ENCODE results near the gene ERC2. TPM values are rescaled to one million over a fixed set of nuclear protein-coding genes. Genes with fewer than 3 reads are reported as not detected.

Gene ERC2
- polyA plus RNA-seq, 2 of the 4 experiments (the other 2 are of a cell fraction): 0.16 TPM; not detected in 1

DNA sequence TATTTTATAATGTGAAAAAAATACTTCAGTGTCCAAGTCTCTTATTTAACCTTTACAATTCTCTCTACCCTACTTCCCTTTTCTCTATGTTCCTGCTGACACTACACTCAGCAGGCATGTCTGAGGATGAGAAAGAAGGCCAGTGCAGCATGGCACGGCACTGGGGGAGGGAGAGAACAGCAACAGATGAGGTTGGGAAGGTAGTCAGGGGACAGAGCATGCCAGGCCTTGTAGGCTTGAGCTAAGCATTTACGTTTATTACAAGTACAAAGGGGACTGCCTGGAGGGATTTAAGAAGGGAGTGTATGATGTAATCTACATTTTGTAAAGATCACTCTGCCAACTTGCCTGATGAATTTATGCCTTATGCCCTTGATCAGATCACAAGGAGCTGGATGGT, 863.9 kb downstream of the ERC2 start:
- no peak for ATAC-seq
- POLR2A ChIA-PET: no interaction called here
- Histone ChIP-seq H3K4me3 (no peak overlapping the region), H3K9me3 (no peaks in the 10 kb centered on the region), H3K27ac (no peak overlapping the region), H3K4me1 (no peaks in the 10 kb centered on the region), H3K4me2 (no peak overlapping the region)
- FAIRE-seq: no peak
- TF ChIP-seq CBX8 (IDR thresholded peaks at IDR 0.05): no peak
- no peak for TF ChIP-seq TP53 (CRISPR knock-in tag; IDR thresholded peaks at IDR 0.05)
- no peak for TF ChIP-seq USF2 (IDR thresholded peaks at IDR 0.05)
- no peak for TF ChIP-seq ZC3H11A (IDR thresholded peaks at IDR 0.05)
- no peak for TF ChIP-seq PHF8 (IDR thresholded peaks at IDR 0.05; ENCODE audit: borderline replicate concordance, low read depth)
- DNase-seq (ENCODE audit: low read depth in 1 of 2, low spot score in 1 of 2): no peak
- 21% methylated on average over 2 of the region's 2 CpGs for WGBS (ENCODE audit: missing lambda C conversion rate)
- CTCF ChIA-PET: no interaction called here

- Histone ChIP-seq H3K9me3 (no peaks in the 10 kb centered on the region), H3K4me1 (no peaks in the 10 kb centered on the region), H3K4me3 (no peak overlapping the region), H3K27ac (no peak overlapping the region), H3K4me2 (no peak overlapping the region)
- FAIRE-seq: no peak
- ChIA-PET POLR2A (no interaction called here), CTCF (no interaction called here)
- TF ChIP-seq ZSCAN20 (CRISPR knock-in tag; IDR thresholded peaks at IDR 0.05): no peak
- no peak for TF ChIP-seq CHD4 (IDR thresholded peaks at IDR 0.05; ENCODE audit: borderline replicate concordance)
- no peak for TF ChIP-seq ZFP36 (IDR thresholded peaks at IDR 0.05; ENCODE audit: borderline replicate concordance, partially characterized antibody)
- TF ChIP-seq, protein P1, sequence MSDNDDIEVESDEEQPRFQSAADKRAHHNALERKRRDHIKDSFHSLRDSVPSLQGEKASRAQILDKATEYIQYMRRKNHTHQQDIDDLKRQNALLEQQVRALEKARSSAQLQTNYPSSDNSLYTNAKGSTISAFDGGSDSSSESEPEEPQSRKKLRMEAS (IDR thresholded peaks at IDR 0.05): no peak
- TF ChIP-seq NR3C1 (IDR thresholded peaks at IDR 0.05): no peak
- no peak for TF ChIP-seq MAZ (IDR thresholded peaks at IDR 0.05; ENCODE audit: borderline replicate concordance, low read depth, low read length)
- no peak for TF ChIP-seq PBX3 (IDR thresholded peaks at IDR 0.05)
- TF ChIP-seq TP53 (CRISPR knock-in tag; IDR thresholded peaks at IDR 0.05): no peak
- WGBS (ENCODE audit: missing lambda C conversion rate): 30% methylated on average over 10 of the region's 10 CpGs
- no peak for DNase-seq (ENCODE audit: low read depth in 1 of 2, low spot score in 1 of 2)
- ATAC-seq: no peak
Observed at GRCh38 chr3:55601366-55602080, 866.7 kb downstream of the ERC2 start.

GRCh38 chr3:55598224-55598623, 870.0 kb downstream of the ERC2 start:
- no peak for DNase-seq (ENCODE audit: low read depth in 1 of 2, low spot score in 1 of 2)
- TF ChIP-seq HES2 (IDR thresholded peaks at IDR 0.05): no peak
- no peak for TF ChIP-seq POLR2A (IDR thresholded peaks at IDR 0.05; ENCODE audit: low read length)
- TF ChIP-seq SREBF2 (IDR thresholded peaks at IDR 0.05): no peak
- H3K27ac ChIP-seq: no peak overlapping the region
- no peak overlapping the region for H3K4me3 ChIP-seq
- H3K9me3 ChIP-seq: no peaks in the 10 kb centered on the region
- H3K4me2 ChIP-seq: no peak overlapping the region
- ATAC-seq: no peak
- FAIRE-seq: no peak
- no peaks in the 10 kb centered on the region for H3K4me1 ChIP-seq
- ChIA-PET POLR2A (no interaction called here), CTCF (interaction anchor here (0.8 kb wide), 1 partner anchor 23 kb away, joined by 3 read pairs; no protein-coding TSS in a partner anchor)
- WGBS (ENCODE audit: missing lambda C conversion rate): 16% methylated on average over 2 of the region's 2 CpGs

- DNase-seq (ENCODE audit: low read depth in 1 of 2, low spot score in 1 of 2): no peak
- Histone ChIP-seq H3K4me3 (no peak overlapping the region), H3K27ac (no peak overlapping the region), H3K4me1 (no peaks in the 10 kb centered on the region), H3K4me2 (no peak overlapping the region), H3K9me3 (no peaks in the 10 kb centered on the region)
- ChIA-PET CTCF (no interaction called here), POLR2A (no interaction called here)
- no peak for TF ChIP-seq MAFK (IDR thresholded peaks at IDR 0.05; ENCODE audit: partially characterized antibody)
- no peak for FAIRE-seq
- ATAC-seq: no peak
- 21% methylated on average over 4 of the region's 4 CpGs for WGBS (ENCODE audit: missing lambda C conversion rate)
Observed at GRCh38 chr3:55597641-55598040, 870.6 kb downstream of the ERC2 start.
